Endothelial cell (in vitro differentiated cells): ENCODE data around the gene ANKRD7. TPM values are rescaled to one million over a fixed set of nuclear protein-coding genes. Genes with fewer than 3 reads are reported as not detected.

Source experiments
- DNase-seq: peaks from one replicate; pipeline ENCODE4 v3.0.0; 2021; ENCODE audit warnings: low spot score
- H3K27ac Mint-ChIP-seq: one replicate; pipeline ENCODE4 v1.8.0; 2021; ENCODE audit warnings: mixed read lengths, inconsistent platforms; ENCODE audit not compliant: unreplicated experiment
- H3K27me3 Mint-ChIP-seq: one replicate; pipeline ENCODE4 v1.8.0; 2021; ENCODE audit warnings: mild to moderate bottlenecking, moderate library complexity, mixed read lengths, inconsistent platforms; ENCODE audit not compliant: unreplicated experiment
- H3K36me3 Mint-ChIP-seq: one replicate; pipeline ENCODE4 v1.8.0; 2021; ENCODE audit warnings: mild to moderate bottlenecking, low read depth, mixed read lengths, inconsistent platforms; ENCODE audit not compliant: unreplicated experiment
- H3K4me1 Mint-ChIP-seq: one replicate; pipeline ENCODE4 v1.8.0; 2021; ENCODE audit warnings: mild to moderate bottlenecking, mixed read lengths, inconsistent platforms; ENCODE audit not compliant: unreplicated experiment
- H3K4me3 Mint-ChIP-seq: one replicate; pipeline ENCODE4 v1.8.0; 2021; ENCODE audit warnings: mild to moderate bottlenecking, mixed read lengths, inconsistent platforms; ENCODE audit not compliant: unreplicated experiment
- H3K9me3 Mint-ChIP-seq: one replicate; pipeline ENCODE4 v1.8.0; 2021; ENCODE audit warnings: mixed read lengths, inconsistent platforms; ENCODE audit not compliant: unreplicated experiment
- total RNA-seq: library from RNA; stranded (reverse); fragmentation: NEBNext Ultra II Directional; extraction: Animal tissue kit (Norgen Biotek cat#: 25700); gene quantifications from one replicate; pipeline ENCODE4 v1.2.1, GENCODE V29; 2021; ENCODE audit not compliant: unreplicated experiment
- TF ChIP-seq, protein P1 (sequence below): fragments of 200-600 bp; sonication (generic); IDR thresholded peaks from one replicate; pipeline ENCODE4 v1.5.0; 2021; ENCODE audit warnings: antibody characterized with exemption; ENCODE audit not compliant: unreplicated experiment

Gene ANKRD7
- total RNA-seq, 1 donor from 2014 or later: 2.8 TPM

DNA sequence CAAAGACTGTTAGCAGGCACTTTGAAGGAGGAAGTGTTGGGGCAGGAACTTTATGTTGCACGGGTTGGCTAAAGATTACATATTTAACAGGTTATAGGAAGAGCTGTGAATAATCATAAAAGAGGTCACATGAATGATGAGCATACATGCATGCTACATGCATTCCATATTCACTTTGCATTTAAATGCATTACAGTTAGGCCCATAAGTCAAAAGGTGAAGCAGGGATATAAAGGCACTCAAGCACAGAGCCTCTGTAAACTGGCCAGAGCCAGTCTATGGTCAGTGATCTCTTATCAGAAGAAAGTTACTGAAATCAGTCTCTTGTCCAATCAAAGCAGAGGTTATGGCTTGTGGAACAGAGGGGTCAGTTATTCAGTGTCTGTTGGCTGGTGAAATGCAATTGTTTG, 7.3 kb upstream of the ANKRD7 start:
- H3K4me1 Mint-ChIP-seq: peaks cover 4% of the 10 kb centered on the region
- no peak overlapping the region for H3K4me3 Mint-ChIP-seq
- DNase-seq: no peak
- H3K27ac Mint-ChIP-seq: no peak overlapping the region
- peaks cover 10% of the 10 kb centered on the region for H3K27me3 Mint-ChIP-seq
- TF ChIP-seq, protein P1, sequence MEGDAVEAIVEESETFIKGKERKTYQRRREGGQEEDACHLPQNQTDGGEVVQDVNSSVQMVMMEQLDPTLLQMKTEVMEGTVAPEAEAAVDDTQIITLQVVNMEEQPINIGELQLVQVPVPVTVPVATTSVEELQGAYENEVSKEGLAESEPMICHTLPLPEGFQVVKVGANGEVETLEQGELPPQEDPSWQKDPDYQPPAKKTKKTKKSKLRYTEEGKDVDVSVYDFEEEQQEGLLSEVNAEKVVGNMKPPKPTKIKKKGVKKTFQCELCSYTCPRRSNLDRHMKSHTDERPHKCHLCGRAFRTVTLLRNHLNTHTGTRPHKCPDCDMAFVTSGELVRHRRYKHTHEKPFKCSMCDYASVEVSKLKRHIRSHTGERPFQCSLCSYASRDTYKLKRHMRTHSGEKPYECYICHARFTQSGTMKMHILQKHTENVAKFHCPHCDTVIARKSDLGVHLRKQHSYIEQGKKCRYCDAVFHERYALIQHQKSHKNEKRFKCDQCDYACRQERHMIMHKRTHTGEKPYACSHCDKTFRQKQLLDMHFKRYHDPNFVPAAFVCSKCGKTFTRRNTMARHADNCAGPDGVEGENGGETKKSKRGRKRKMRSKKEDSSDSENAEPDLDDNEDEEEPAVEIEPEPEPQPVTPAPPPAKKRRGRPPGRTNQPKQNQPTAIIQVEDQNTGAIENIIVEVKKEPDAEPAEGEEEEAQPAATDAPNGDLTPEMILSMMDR: no peak
- H3K36me3 Mint-ChIP-seq: no peaks in the 10 kb centered on the region
- H3K9me3 Mint-ChIP-seq: no peaks in the 10 kb centered on the region

DNA sequence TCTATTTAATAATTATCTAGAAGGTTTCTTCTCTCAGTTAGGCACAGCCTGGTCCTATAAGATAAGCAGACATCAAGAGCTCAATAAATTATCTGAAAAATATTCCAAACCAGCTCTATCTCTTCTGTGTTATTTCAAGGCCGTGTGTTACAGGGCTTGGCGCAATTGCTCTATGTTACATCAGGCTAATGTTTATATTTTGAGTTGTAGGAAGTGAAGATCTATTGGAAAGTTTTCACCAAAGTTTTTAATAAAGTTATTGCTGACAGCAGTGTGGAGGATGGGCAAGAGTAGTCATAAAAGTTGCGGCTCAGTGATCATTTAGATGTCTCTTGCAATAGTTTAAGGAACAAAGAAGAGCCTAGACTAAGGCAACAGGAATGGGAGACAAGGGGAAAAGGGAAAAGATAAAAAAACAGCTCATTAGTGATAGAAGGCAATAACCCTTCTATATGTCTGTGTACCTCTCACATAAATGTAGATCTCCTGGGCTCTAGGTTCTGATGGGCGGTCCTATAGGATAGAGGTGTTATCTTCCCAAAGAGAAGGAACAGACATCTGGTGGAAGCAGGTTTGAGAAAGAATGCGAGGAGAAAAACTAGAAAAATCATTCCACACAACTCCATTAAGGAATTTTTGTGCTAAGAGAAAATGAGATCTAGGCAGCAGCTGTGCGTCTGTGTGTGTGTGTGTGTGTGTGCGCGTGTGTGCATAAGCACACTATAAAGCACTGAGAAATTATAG, 5.9 kb upstream of the ANKRD7 start:
- TF ChIP-seq, protein P1: no peak
- H3K27ac Mint-ChIP-seq: no peak overlapping the region
- H3K9me3 Mint-ChIP-seq: no peaks in the 10 kb centered on the region
- H3K27me3 Mint-ChIP-seq: peaks cover 9% of the 10 kb centered on the region
- H3K4me3 Mint-ChIP-seq: no peak overlapping the region
- DNase-seq: no peak
- H3K4me1 Mint-ChIP-seq: peaks cover 4% of the 10 kb centered on the region
- H3K36me3 Mint-ChIP-seq: no peaks in the 10 kb centered on the region

- no peak overlapping the region for H3K4me3 Mint-ChIP-seq
Observed at GRCh38 chr7:118219157-118219512, 5.4 kb upstream of the ANKRD7 start.

GRCh38 chr7:118220583-118220982, 3.9 kb upstream of the ANKRD7 start:
- DNase-seq: no peak
- TF ChIP-seq, protein P1: no peak
- Mint-ChIP-seq H3K9me3 (no peaks in the 10 kb centered on the region), H3K4me3 (no peak overlapping the region), H3K4me1 (no peaks in the 10 kb centered on the region), H3K27me3 (peaks cover 5% of the 10 kb centered on the region), H3K36me3 (no peaks in the 10 kb centered on the region), H3K27ac (no peak overlapping the region)

More at GRCh38 chr7:118219157-118219512, 5.4 kb upstream of the ANKRD7 start:
- Mint-ChIP-seq H3K4me1 (peaks cover 4% of the 10 kb centered on the region), H3K36me3 (no peaks in the 10 kb centered on the region), H3K9me3 (no peaks in the 10 kb centered on the region), H3K27me3 (peaks cover 9% of the 10 kb centered on the region), H3K27ac (no peak overlapping the region)
- TF ChIP-seq, protein P1: no peak
- no peak for DNase-seq

DNA sequence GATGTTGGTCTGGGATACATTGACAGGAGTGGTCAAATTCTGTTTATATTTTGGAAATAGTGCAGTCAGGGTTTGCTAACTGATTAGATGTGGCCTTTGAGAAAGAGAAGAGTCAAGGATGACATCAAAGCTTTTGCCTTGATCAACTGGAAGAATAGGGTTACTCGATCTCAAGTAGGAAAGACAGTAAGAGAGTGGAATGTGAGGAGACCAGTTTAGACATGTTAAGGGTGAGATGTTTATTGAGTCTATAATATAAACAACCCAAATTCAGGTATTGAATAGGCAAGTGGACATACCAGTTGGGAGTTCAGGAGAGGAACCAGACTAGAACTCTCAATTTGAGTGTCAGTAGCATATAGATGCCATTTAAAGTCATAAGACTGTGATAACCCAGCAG, 1.9 kb upstream of the ANKRD7 start:
- DNase-seq: no peak
- no peaks in the 10 kb centered on the region for H3K36me3 Mint-ChIP-seq
- no peaks in the 10 kb centered on the region for H3K9me3 Mint-ChIP-seq
- TF ChIP-seq, protein P1: no peak
- no peaks in the 10 kb centered on the region for H3K27me3 Mint-ChIP-seq
- no peak overlapping the region for H3K27ac Mint-ChIP-seq
- H3K4me3 Mint-ChIP-seq: no peak overlapping the region
- no peaks in the 10 kb centered on the region for H3K4me1 Mint-ChIP-seq
